ENCODE results near the gene PIP5K1B.

The PIP5K1B gene

GRCh38 chr9:69003051-69003450 is 298.0 kb downstream of the PIP5K1B start:
- DNase-seq = no peak

GRCh38 chr9:69004836-69005235 is 299.8 kb downstream of the PIP5K1B start:
- DNase-seq = no peak

DNA sequence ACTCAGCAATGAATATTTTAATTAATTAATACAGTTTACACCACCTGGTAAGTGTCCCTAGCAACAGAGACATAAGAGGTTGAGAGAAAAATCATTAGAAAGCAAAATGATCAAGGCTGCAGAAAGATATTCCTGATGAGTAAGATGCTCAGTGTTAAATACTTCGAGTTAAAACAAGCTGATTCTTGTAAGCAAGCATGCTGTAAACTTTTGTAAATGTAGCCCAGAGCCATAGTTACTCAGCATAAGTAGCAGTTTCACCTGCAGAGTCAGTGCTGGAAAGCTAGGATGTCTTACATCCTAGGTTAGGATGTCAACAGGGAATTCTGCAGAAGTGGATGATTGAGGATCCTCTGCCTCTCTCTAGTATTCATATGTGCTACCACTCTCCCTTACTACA is 304.7 kb downstream of the PIP5K1B start:
- no peak for DNase-seq

GRCh38 chr9:69012696-69013381 is 307.8 kb downstream of the PIP5K1B start:
- DNase-seq = no peak

DNA sequence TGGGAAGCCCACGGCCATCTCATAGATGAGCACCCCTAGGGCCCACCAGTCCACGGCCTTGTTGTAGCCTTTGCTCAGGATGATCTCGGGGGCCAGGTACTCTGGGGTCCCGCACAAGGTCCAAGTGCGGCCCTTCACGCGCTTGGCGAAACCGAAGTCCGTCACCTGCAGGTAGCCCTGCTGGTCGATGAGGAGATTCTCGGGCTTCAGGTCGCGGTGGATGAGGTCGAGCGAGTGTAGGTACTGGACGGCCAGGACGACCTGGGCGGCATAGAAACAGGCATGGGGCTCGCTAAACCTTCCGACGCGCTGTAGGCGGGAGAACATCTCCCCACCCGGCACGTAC is 308.3 kb downstream of the PIP5K1B start:
- DNase-seq = no peak

- no peak for DNase-seq
Observed at GRCh38 chr9:69014013-69014412, 309.0 kb downstream of the PIP5K1B start, which contains the start of gene PRKACG. Gene PRKACG, minus strand, starts transcription at chr9:69014113. Its CDS starts 21 bp downstream, at chr9:69014092.

- no peak for DNase-seq
Observed at GRCh38 chr9:69016191-69017096, 311.4 kb downstream of the PIP5K1B start.

DNA sequence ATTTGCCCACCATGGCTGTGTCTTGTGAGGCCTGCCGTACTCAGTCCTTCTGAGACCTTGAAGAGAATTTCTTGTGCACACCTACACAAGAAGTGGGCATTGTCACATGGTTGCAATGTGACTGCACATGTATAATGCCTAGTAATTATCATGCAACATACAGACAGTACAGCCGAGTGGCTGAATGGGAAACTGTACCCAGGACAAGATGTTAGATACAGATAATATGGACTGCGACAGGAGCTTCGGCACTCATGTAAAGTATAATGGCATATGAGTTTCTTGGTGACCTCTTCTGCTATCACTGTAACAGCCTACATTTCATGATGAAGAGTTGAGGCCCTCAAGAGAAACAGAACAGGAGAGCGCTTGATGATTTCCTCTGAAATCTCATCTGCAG is 313.7 kb downstream of the PIP5K1B start:
- no peak for DNase-seq

GRCh38 chr9:69019808-69020207 is 314.8 kb downstream of the PIP5K1B start:
- no peak for DNase-seq

DNA sequence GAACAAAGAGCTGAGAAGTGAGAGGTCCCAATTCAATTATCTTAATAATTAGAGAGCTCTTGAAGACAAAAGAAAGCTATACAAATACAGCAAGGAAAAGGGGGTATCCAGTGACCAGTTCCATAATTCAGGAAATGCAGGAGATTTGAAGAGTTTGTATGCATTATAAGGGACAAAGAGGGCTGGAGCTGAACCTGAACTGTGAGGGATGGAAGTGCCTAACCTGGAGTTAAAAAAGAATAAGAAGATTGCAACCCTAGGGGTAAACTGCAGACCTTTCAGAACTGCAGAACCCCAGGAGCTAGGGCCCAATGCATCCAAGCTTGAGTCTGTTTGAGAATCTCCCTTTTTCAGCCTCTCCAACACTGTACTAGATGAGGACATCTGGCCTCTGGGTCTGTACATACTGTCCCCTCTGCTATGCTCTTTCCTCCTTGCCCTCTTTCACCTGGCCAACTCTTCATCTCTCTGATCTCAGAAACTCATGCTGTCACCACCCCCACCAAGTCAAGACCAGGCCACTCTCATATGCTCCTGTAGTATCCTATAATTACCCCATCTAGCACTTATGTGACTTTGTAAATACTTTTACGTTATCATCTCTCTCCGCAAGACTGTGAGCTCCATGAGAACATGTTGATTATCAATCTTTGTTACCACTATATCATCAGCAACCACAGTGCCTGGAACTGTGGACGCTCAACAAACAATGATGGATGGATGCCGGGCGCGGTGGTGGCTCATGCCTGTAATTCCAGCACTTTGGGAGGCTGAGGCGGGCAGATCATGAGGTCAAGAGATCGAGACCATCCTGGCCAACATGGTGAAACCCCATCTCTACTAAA is 315.5 kb downstream of the PIP5K1B start:
- no peak for DNase-seq

- no peak for DNase-seq
Observed at GRCh38 chr9:69023650-69024049, 318.6 kb downstream of the PIP5K1B start.

- DNase-seq = no peak
Observed at GRCh38 chr9:69027355-69028097, 322.5 kb downstream of the PIP5K1B start.

GRCh38 chr9:69028754-69029153 is 323.7 kb downstream of the PIP5K1B start:
- no peak for DNase-seq

DNA sequence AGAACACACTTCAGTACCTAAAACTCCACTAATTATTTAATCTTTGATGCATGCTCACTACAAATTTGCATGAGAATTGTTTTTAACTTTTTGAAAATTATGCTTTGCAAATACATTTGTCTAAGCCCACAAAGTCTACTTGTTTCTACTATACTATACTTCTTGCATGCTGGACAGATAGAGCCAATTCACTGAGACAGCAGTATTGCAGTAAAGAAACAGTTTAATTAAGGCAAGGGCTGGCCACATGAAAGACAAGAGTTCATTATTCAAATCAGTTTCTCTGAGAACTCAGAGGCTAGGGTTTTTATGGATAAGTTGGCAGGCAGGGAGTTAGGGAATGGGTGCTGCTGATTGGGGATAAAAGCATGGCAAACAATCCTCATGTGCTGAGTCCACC is 324.5 kb downstream of the PIP5K1B start:
- DNase-seq = no peak

DNA sequence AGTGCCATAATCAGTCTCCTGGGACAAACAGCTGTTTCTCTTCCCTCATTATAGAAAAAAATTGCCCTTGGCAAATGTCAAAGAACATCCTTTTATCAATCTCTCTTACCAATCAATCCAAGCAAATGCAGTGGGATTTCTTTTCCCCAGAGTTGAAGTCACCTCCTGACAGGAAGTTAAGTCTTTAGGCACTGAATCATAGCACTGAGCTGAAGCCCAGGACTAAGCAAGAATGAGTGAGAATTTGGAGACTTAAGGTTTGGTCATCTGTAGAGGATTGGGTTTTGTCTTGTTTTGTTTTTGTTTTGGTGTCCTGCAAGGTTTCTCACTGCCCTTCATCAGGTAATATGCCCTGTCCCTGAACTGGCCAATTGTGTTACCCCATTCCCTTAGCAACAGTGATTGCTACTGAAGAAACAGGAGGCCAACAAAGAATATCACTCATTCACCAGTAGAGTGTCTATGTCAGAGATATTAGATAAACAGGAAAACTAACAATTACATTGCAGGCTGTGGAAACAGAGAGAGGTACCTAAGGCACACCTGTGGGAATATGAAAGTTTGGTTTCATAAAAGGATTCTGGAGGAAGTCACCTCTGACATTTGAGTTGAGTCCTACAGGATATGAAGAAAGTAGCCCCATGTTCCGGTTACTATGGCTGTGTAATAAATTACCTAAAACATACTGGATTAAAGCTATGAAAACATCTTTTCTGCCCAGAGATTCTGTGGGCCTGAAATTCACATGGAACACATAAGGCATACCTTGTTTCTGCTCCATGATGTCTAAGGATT is 326.0 kb downstream of the PIP5K1B start:
- no peak for DNase-seq

DNA sequence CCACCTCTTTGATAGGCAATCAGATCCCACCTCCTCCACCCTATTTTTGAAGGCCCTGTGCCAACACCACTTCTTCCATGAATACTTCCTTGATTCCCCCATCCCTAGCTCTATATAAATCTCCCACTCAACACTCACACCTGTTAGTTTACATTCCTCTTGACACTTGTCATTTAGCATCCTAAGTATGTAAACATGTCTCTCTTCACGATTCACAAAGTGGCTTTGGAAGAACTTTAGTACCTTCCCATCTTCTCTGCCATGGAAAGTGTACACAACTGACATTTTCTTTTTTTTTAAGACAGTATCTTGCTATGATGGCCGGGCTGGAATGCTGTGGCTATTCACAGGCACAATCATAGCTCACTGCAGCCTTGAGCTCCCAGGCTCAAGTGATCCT is 329.0 kb downstream of the PIP5K1B start:
- DNase-seq = no peak

DNA sequence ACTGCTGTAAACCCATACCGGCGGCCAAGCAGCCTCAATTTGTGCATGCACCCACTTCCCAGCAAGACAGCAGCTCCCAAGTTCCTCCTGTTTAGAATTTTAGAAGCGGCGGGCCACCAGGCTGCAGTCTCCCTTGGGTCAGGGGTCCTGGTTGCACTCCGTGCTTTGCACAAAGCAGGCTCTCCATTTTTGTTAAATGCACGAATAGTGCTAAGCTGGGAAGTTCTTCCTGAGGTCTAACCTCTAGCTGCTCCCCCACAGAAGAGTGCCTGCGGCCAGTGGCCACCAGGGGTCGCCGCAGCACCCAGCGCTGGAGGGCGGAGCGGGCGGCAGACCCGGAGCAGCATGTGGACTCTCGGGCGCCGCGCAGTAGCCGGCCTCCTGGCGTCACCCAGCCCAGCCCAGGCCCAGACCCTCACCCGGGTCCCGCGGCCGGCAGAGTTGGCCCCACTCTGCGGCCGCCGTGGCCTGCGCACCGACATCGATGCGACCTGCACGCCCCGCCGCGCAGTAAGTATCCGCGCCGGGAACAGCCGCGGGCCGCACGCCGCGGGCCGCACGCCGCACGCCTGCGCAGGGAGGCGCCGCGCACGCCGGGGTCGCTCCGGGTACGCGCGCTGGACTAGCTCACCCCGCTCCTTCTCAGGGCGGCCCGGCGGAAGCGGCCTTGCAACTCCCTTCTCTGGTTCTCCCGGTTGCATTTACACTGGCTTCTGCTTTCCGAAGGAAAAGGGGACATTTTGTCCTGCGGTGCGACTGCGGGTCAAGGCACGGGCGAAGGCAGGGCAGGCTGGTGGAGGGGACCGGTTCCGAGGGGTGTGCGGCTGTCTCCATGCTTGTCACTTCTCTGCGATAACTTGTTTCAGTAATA is 330.6 kb downstream of the PIP5K1B start, which contains the start of gene FXN:
Gene FXN (plus strand): TSS at position 315 of the 871 bp plus-strand sequence. CDS start 31 bp downstream, at position 346.
- DNase-seq = no peak

- no peak for DNase-seq
Observed at GRCh38 chr9:69036309-69036708, 331.3 kb downstream of the PIP5K1B start.

GRCh38 chr9:69036799-69037198 is 331.8 kb downstream of the PIP5K1B start:
- DNase-seq = no peak

- no peak for DNase-seq
Observed at GRCh38 chr9:69040646-69041045, 335.6 kb downstream of the PIP5K1B start.

Data from SIG-M5 (cell line).